Spleen (tissue), 11 donors: ENCODE data around the gene CNOT6. TPM values are rescaled to one million over a fixed set of nuclear protein-coding genes. Genes with fewer than 3 reads are reported as not detected.
"Not testable (repeated sequence)": the region's sequence is repeated elsewhere in the genome, so short reads cannot be mapped to it uniquely, and the experiment has no call there.

Source experiments
- DNase-seq: peaks from one replicate; pipeline ENCODE4 v3.0.0-alpha.2; 2020
- H3K27ac ChIP-seq, 8 donors: fragments of 200-600 bp; sonication (generic) in 7 of 8; 1 replicate in 4 of 8; 2 replicates in 4 of 8; pipeline versions ENCODE4 v1.5.0 to v1.8.0; 2016 to 2021; ENCODE audit warnings: inconsistent platforms in 4 of 8, mild to moderate bottlenecking in 4 of 8, moderate library complexity in 1 of 8
- H3K27me3 ChIP-seq, 7 donors: fragments of 200-600 bp; sonication (generic) in 6 of 7; replicated peaks in 1 of 7; 1 replicate in 4 of 7; 2 replicates in 3 of 7; pipeline versions ENCODE4 v1.5.0 to v1.8.0; 2016 to 2021; ENCODE audit warnings: inconsistent platforms in 3 of 7, mild to moderate bottlenecking in 1 of 7
- H3K36me3 ChIP-seq, 6 donors: fragments of 200-600 bp; sonication (generic) in 5 of 6; 1 replicate in 4 of 6; 2 replicates in 2 of 6; pipeline versions ENCODE4 v1.5.0 to v1.8.0; 2016 to 2021; ENCODE audit warnings: inconsistent platforms in 2 of 6
- H3K4me1 ChIP-seq, 6 donors: fragments of 200-600 bp; sonication (generic) in 5 of 6; 1 replicate in 3 of 6; 2 replicates in 3 of 6; pipeline versions ENCODE4 v1.5.0 to v1.8.0; 2016 to 2021; ENCODE audit warnings: inconsistent platforms in 3 of 6
- H3K4me3 ChIP-seq, 8 donors: fragments of 200-600 bp; sonication (generic) in 7 of 8; 1 replicate in 4 of 8; 2 replicates in 4 of 8; pipeline versions ENCODE4 v1.5.0 to v1.8.0; 2016 to 2021; ENCODE audit warnings: inconsistent platforms in 4 of 8, mild to moderate bottlenecking in 4 of 8, moderate library complexity in 2 of 8
- H3K9me3 ChIP-seq, 8 donors: fragments of 200-600 bp; sonication (generic) in 7 of 8; 1 replicate in 4 of 8; 2 replicates in 4 of 8; pipeline versions ENCODE4 v1.5.0 to v1.8.0; 2016 to 2021; ENCODE audit warnings: inconsistent platforms in 4 of 8
- POLR2A ChIP-seq, 3 donors: fragments of 450-650 bp; IDR thresholded peaks; one replicate each; pipeline ENCODE4 v1.5.1; 2017; ENCODE audit warnings: antibody characterized with exemption in 3 of 3, mild to moderate bottlenecking in 1 of 3
- POLR2AphosphoS5 ChIP-seq, 3 donors: sonication (generic); formaldehyde crosslinking; IDR thresholded peaks; one replicate each; pipeline ENCODE4 v1.5.1; 2017; ENCODE audit warnings: antibody characterized with exemption in 3 of 3
- WGBS, 5 donors: extraction: QIAGEN DNeasy Blood & Tissue Kit in 3 of 5; methylation state at CpG; one replicate each; pipeline versions ENCODE4 v1.1.5 to v1.1.7; 2013 to 2018; 5-methylcytosine and 5-hydroxymethylcytosine counted together
- intact Hi-C: fragments of 100-400 bp; cut with DNase I; formaldehyde crosslinking; loops from one replicate; pipeline ENCODE4 v1.15.0; 2023; ENCODE audit warnings: low total_unique reads
- polyA plus RNA-seq, 3 donors: library from polyadenylated mRNA; stranded (reverse); fragments of 200-250 nt; gene quantifications; one replicate each; pipeline ENCODE4 v1.2.1, GENCODE V29; 2013
- total RNA-seq, 7 donors: library from RNA; depleted of rRNA in 3 of 7; stranded (reverse); fragments of >200 nt in 3 of 7; fragmentation: NEBNext Ultra II Directional in 4 of 7; extraction: Animal tissue kit (Norgen Biotek cat#: 25700) in 4 of 7; gene quantifications; one replicate each; pipeline versions ENCODE4 v1.1.0 to v1.2.1, GENCODE V29; 2016 to 2021
- TF ChIP-seq, protein P1 (sequence below), 11 experiments: fragments of 200-600 bp in 7 of 11; fragments of 450-650 bp in 4 of 11; sonication (generic) in 4 of 11; IDR thresholded peaks in 8 of 11; conservative IDR thresholded peaks in 3 of 11; 1 replicate in 7 of 11; 2 replicates in 4 of 11; pipeline versions ENCODE4 v1.4.0 to v1.8.0; 2016 to 2021; ENCODE audit warnings: antibody characterized with exemption in 11 of 11, inconsistent platforms in 4 of 11, mild to moderate bottlenecking in 1 of 11
- donor health status: healthy with polysubstance abuse.
- donor health status: DM: no; HTN: no; CAD: no; lungs with moderate emphysema.
- donor health status: DM: no; HTN: no; CAD: no.
- donor health status: Bipolar disorder and iron deficiency.
- donor health status: healthy.
- donor health status: DM: no; HTN: no; CAD: no.
- donor health status: DM: yes; HTN: yes; CAD: no.

Gene CNOT6
- total and polyA plus RNA-seq, 10 donors = 5.5 to 26.5 (median 21.6) TPM

DNA sequence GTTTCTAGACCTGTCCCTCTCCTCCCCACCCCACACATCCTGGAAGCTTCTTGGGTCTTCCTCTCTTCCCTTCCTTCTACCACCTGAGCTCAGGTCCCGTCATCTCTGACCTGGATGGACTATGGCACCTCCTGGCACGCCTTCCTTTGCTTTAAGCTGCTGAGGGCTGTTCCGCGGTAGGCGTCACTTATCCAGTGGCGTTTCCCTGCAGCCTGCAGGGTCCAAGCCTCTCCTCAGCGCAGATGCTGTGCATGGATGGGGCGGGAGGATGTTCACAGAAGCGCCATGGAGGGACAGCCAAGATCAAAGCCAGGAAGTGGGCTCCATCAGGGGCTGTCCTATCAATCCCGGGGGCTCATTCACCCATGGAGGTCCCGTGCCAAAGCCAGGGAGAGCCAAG, 23.8 kb upstream of the CNOT6 start:
- Histone ChIP-seq H3K9me3 (no peaks in the 10 kb centered on the region), H3K27ac (no peak overlapping the region), H3K4me3 (no peak overlapping the region), H3K4me1 (peaks cover 0 to 54% (median 25%) of the 10 kb centered on the region in 6 donors), H3K27me3 (peaks cover 0 to 38% (median 0%) of the 10 kb centered on the region in 7 donors), H3K36me3 (no peaks in the 10 kb centered on the region)
- intact Hi-C loops = no loop called here
- TF ChIP-seq POLR2AphosphoS5 (IDR thresholded peaks at IDR 0.05) = no peak
- TF ChIP-seq POLR2A (IDR thresholded peaks at IDR 0.05) = no peak
- TF ChIP-seq, protein P1, sequence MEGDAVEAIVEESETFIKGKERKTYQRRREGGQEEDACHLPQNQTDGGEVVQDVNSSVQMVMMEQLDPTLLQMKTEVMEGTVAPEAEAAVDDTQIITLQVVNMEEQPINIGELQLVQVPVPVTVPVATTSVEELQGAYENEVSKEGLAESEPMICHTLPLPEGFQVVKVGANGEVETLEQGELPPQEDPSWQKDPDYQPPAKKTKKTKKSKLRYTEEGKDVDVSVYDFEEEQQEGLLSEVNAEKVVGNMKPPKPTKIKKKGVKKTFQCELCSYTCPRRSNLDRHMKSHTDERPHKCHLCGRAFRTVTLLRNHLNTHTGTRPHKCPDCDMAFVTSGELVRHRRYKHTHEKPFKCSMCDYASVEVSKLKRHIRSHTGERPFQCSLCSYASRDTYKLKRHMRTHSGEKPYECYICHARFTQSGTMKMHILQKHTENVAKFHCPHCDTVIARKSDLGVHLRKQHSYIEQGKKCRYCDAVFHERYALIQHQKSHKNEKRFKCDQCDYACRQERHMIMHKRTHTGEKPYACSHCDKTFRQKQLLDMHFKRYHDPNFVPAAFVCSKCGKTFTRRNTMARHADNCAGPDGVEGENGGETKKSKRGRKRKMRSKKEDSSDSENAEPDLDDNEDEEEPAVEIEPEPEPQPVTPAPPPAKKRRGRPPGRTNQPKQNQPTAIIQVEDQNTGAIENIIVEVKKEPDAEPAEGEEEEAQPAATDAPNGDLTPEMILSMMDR (IDR thresholded peaks at IDR 0.05 in 8 of 11, conservative IDR thresholded peaks at IDR 0.05 in 3 of 11) = no peak
- peak; percentile 62 for DNase-seq
- 73 to 86% (median 76%) methylated on average over 11 of the region's 11 CpGs for WGBS, 5 donors

DNA sequence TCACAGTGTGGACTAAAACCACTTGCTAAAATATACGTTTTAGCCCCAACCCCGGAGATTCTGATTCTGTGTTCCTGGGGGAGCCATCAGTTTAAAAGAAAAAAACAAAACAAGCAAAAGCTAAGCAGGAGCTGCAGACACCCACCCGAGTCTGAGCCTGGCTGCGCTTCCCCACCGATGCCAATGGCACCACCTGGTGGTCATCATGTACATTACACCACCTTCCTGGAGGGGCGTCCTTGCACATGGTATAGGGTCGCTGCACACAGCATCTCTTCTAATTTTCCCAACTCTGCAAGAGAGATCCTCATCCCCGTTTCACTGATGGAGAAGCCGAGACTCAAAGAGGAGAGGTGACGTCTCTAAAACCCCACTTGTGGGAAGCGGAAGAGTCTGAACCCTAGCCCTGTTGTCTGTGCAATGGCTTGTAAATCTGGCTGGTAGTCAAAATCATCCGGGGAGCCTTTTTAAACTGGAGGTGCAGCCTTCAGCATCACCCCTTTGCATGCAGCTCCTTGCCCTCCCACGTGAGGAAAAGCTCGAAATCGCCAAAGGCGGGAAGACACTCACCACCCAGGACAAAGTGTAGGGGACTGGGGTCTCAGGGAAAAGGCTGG, 23.1 kb upstream of the CNOT6 start:
- no peaks in the 10 kb centered on the region for H3K36me3 ChIP-seq
- intact Hi-C loops = no loop called here
- WGBS, 5 donors = 26 to 32% (median 32%) methylated on average over 16 of the region's 16 CpGs
- H3K4me1 ChIP-seq = peaks cover 0 to 54% (median 25%) of the 10 kb centered on the region in 6 donors
- no peaks in the 10 kb centered on the region for H3K9me3 ChIP-seq
- H3K27ac ChIP-seq = no peak overlapping the region
- H3K4me3 ChIP-seq = no peak overlapping the region
- H3K27me3 ChIP-seq = peaks cover 0 to 33% (median 0%) of the 10 kb centered on the region in 7 donors
- TF ChIP-seq, protein P1 (IDR thresholded peaks at IDR 0.05 in 8 of 11, conservative IDR thresholded peaks at IDR 0.05 in 3 of 11) = peak; percentile 73 to 93 (median 84)
- TF ChIP-seq POLR2A (IDR thresholded peaks at IDR 0.05) (no peak), POLR2AphosphoS5 (IDR thresholded peaks at IDR 0.05) (peak in 1 of 3 donors; percentile 7)
- DNase-seq = peak; percentile 84

DNA sequence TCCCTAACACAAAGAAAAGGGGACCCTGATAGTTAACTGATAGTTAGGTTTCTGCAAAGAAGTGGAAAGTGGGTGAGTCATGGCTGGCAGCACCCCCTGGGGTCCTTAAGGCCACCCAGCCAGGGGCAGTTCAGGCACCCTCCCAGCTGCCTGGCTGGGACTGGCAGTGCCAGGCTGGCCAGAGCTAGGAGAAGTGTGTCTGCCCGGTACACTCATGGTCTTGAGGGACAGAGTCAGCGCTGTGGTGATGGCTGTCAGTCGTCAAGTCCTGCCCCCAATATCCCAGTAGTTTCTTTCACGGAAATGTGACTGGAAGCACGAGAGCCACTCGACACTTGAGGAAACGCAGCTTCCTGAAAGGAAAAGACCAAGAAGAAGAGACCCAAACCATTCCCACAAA, 22.3 kb upstream of the CNOT6 start:
- Histone ChIP-seq H3K27ac (no peak overlapping the region), H3K4me1 (peaks cover 0 to 48% (median 23%) of the 10 kb centered on the region in 6 donors), H3K9me3 (no peaks in the 10 kb centered on the region), H3K36me3 (no peaks in the 10 kb centered on the region), H3K4me3 (no peak overlapping the region), H3K27me3 (peaks cover 0 to 26% (median 0%) of the 10 kb centered on the region in 7 donors)
- DNase-seq = peak; percentile 51
- TF ChIP-seq POLR2A (IDR thresholded peaks at IDR 0.05) (no peak), POLR2AphosphoS5 (IDR thresholded peaks at IDR 0.05) (no peak)
- TF ChIP-seq, protein P1 (IDR thresholded peaks at IDR 0.05 in 8 of 11, conservative IDR thresholded peaks at IDR 0.05 in 3 of 11) = no peak
- 38 to 63% (median 61%) methylated on average over 6 to 7 of the region's 7 CpGs for WGBS, 5 donors
- intact Hi-C loops = no loop called here

DNA sequence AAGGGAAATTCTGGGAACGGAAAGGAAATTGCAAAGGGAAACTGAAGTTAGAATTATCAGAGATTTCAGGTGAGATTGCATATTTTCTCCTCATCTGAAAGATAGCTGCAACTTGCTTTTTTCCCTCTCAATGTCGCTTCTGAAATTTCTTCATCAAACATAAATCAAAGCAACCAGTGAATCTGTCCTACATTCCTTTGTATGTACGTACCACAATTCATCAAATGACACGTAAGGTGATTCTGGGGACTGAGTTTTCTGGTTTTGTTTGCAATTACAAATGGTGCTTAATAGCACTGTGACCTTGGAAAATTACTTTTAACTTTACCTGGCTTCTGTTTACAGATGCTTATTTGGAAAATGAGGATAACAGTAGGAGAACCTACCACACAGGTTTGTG, 21.9 kb upstream of the CNOT6 start:
- peaks cover 0 to 44% (median 21%) of the 10 kb centered on the region in 6 donors for H3K4me1 ChIP-seq
- 63 to 72% (median 65%) methylated on average over 4 of the region's 4 CpGs for WGBS, 5 donors
- DNase-seq = no peak
- no peaks in the 10 kb centered on the region for H3K9me3 ChIP-seq
- peaks cover 0 to 26% (median 0%) of the 10 kb centered on the region in 7 donors for H3K27me3 ChIP-seq
- no peak overlapping the region for H3K4me3 ChIP-seq
- TF ChIP-seq, protein P1 (IDR thresholded peaks at IDR 0.05 in 8 of 11, conservative IDR thresholded peaks at IDR 0.05 in 3 of 11) = no peak
- TF ChIP-seq POLR2A (IDR thresholded peaks at IDR 0.05) (no peak), POLR2AphosphoS5 (IDR thresholded peaks at IDR 0.05) (no peak)
- no peaks in the 10 kb centered on the region for H3K36me3 ChIP-seq
- intact Hi-C loops = no loop called here
- no peak overlapping the region for H3K27ac ChIP-seq

DNA sequence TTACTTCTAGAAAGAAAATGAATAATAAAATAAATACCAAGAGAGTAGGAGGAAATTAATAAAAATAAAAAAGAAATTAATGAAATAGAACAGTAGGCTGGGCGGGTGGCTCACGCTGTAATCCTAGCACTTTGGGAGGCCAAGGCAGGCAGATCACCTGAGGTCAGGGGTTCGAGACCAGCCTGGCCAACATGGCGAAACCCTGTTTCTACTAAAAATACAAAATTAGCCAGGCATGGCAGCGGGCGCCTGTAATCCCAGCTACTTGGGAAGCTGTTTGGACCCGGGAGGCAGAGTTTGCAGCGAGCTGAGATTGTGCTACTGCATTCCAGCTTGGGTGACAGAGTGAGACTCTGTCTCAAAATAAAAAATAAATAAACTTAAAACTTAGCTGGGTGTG, 20.8 kb upstream of the CNOT6 start:
- H3K4me1 ChIP-seq = peaks cover 0 to 33% (median 16%) of the 10 kb centered on the region in 6 donors
- H3K4me3 ChIP-seq, DNase-seq, intact Hi-C loops, H3K9me3 ChIP-seq, H3K27ac ChIP-seq, H3K36me3 ChIP-seq: not testable (repeated sequence)
- peaks cover 0 to 26% (median 0%) of the 10 kb centered on the region in 7 donors for H3K27me3 ChIP-seq
- WGBS, 5 donors = 90 to 96% (median 93%) methylated on average over 8 of the region's 8 CpGs
